ENCODE measurements around the gene MROH7.

Gene MROH7

DNA sequence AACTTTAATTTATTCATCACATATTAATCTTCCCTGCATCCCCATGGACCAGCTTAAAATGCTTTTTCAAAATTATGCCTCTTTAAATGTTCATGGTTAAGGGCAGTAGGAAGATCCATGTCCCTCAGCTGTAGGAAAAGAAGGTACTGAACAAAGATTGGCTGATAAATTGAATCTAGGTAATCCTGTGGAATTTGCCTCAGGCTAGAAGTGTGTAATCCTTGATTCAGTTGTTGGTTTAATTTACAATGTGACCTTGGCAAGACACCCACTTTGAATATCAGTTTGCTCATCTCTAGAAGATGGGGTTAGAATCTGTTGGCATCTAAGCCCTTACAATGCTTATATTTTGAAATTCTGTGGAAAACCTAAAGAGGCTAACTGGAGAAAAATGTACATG lies 80.1 kb downstream of the MROH7 start:
- no peak for TF ChIP-seq CTCF (IDR thresholded peaks at IDR 0.05)

- TF ChIP-seq CTCF (IDR thresholded peaks at IDR 0.05): no peak
These were observed 82.4 kb downstream of the MROH7 start for GRCh38 chr1:54723985-54724384.

GRCh38 chr1:54724771-54725170 lies 83.2 kb downstream of the MROH7 start:
- no peak for TF ChIP-seq CTCF (IDR thresholded peaks at IDR 0.05)

- no peak for TF ChIP-seq CTCF (IDR thresholded peaks at IDR 0.05)
These were observed 86.4 kb downstream of the MROH7 start for GRCh38 chr1:54728027-54728426.

DNA sequence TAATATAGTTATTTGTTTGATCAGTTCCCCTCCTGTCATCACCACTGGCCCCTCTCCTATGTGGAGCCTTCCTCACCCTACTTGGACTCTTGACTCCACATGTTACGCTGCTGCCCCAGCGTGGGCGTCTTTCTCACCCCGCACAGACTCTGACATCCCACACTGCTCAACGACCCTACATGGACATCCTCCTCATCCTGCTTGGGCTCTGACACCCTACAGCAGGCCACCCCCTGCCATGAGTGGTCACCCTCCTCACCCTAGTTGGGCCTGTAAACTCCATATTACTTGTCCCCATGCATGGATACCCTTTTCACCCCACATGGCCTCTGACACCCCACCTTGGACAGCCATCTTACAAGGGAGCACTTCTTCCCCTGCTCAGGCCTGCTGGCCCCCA lies 95.1 kb downstream of the MROH7 start:
- TF ChIP-seq CTCF (IDR thresholded peaks at IDR 0.05): no peak

GRCh38 chr1:54738244-54738643 lies 96.7 kb downstream of the MROH7 start:
- no peak for TF ChIP-seq CTCF (IDR thresholded peaks at IDR 0.05)

DNA sequence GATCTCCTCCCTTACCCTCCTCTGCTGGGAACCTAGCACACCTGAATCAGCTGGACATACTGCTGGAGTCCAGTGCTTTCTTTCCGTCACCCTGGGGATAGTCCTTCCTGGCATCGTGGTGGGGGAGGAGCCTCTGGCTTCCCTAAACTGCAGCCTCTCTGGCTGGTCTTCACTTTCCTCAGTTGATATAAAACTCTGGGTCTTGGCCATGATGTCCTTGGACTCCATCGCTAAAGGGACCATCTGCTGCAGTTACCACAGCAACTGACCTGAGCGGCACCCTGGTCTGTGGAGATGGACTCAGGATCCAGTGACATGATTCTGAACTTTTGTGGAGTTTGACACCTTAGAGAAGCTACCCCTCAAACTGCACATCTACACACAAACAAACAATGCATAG lies 99.9 kb downstream of the MROH7 start:
- no peak for TF ChIP-seq CTCF (IDR thresholded peaks at IDR 0.05)

GRCh38 chr1:54742282-54742681 lies 100.7 kb downstream of the MROH7 start:
- TF ChIP-seq CTCF (IDR thresholded peaks at IDR 0.05): no peak
